HepG2 (cell line): Measurements from ENCODE around the gene OS9. TPM values are rescaled to one million over a fixed set of nuclear protein-coding genes. Genes with fewer than 3 reads are reported as not detected.

ENCODE experiments used
- AKAP8 ChIP-seq: sonication (generic); formaldehyde crosslinking; IDR thresholded peaks from 2 replicates; pipeline ENCODE4 v1.5.1; 2020; ENCODE audit warnings: mild to moderate bottlenecking, missing genetic modification reagents
- DMAP1 ChIP-seq: IDR thresholded peaks from 2 replicates; pipeline ENCODE4 v1.6.1; 2016
- GABPB1 ChIP-seq: IDR thresholded peaks from 2 replicates; pipeline ENCODE4 v1.6.1; 2016; ENCODE audit warnings: mild to moderate bottlenecking, missing genetic modification reagents, moderate library complexity, missing compliant biosample characterization
- HNRNPK ChIP-seq: fragments of 200-400 bp; formaldehyde crosslinking; IDR thresholded peaks from 2 replicates; pipeline ENCODE4 v1.6.1; 2018; ENCODE audit warnings: low read length, low read depth, moderate library complexity, mild to moderate bottlenecking; ENCODE audit not compliant: poor library complexity, severe bottlenecking
- HOXA3 ChIP-seq: sonication (generic); formaldehyde crosslinking; IDR thresholded peaks from 2 replicates; pipeline ENCODE4 v1.5.0; 2020; ENCODE audit warnings: missing genetic modification reagents
- PHF5A ChIP-seq: IDR thresholded peaks from one replicate; pipeline ENCODE4 v1.6.1; 2018; ENCODE audit warnings: low read depth, missing genetic modification reagents; ENCODE audit not compliant: unreplicated experiment
- SALL1 ChIP-seq: sonication (generic); formaldehyde crosslinking; IDR thresholded peaks from 2 replicates; pipeline ENCODE4 v1.8.0; 2022; ENCODE audit warnings: mild to moderate bottlenecking, missing genetic modification reagents
- SNRNP70 ChIP-seq: fragments of 200-400 bp; formaldehyde crosslinking; IDR thresholded peaks from 2 replicates; pipeline ENCODE4 v1.6.1; 2017; ENCODE audit warnings: mild to moderate bottlenecking, low read depth, low read length, moderate library complexity
- SRY ChIP-seq: sonication (generic); formaldehyde crosslinking; IDR thresholded peaks from 2 replicates; pipeline ENCODE4 v1.8.0; 2022; ENCODE audit warnings: mild to moderate bottlenecking, missing genetic modification reagents
- UBTF ChIP-seq: sonication (generic); formaldehyde crosslinking; IDR thresholded peaks from 2 replicates; pipeline ENCODE4 v1.4.0; 2020; ENCODE audit warnings: mild to moderate bottlenecking, missing genetic modification reagents
- WIZ ChIP-seq: sonication (generic); formaldehyde crosslinking; IDR thresholded peaks from 2 replicates; pipeline ENCODE4 v1.5.1; 2020; ENCODE audit warnings: mild to moderate bottlenecking, missing genetic modification reagents
- XRCC5 ChIP-seq: fragments of 200-400 bp; formaldehyde crosslinking; optimal IDR thresholded peaks from 2 replicates; pipeline ENCODE3; 2017; ENCODE audit warnings: mild to moderate bottlenecking, low read length
- ZNF10 ChIP-seq: sonication (generic); formaldehyde crosslinking; IDR thresholded peaks from 2 replicates; pipeline ENCODE4 v1.4.0; 2020; ENCODE audit warnings: mild to moderate bottlenecking, low read depth, missing genetic modification reagents, borderline replicate concordance
- ZNF12 ChIP-seq: sonication (generic); formaldehyde crosslinking; IDR thresholded peaks from 2 replicates; pipeline ENCODE4 v1.5.0; 2020; ENCODE audit warnings: missing genetic modification reagents
- ZNF260 ChIP-seq: sonication (generic); formaldehyde crosslinking; IDR thresholded peaks from 2 replicates; pipeline ENCODE4 v1.4.0; 2020; ENCODE audit warnings: missing genetic modification reagents, low read depth, mild to moderate bottlenecking, borderline replicate concordance
- ZNF367 ChIP-seq: sonication (generic); formaldehyde crosslinking; IDR thresholded peaks from 2 replicates; pipeline ENCODE4 v1.4.0; 2020; ENCODE audit warnings: missing genetic modification reagents, borderline replicate concordance
- ZNF605 ChIP-seq: sonication (generic); formaldehyde crosslinking; IDR thresholded peaks from 2 replicates; pipeline ENCODE4 v1.8.0; 2022; ENCODE audit warnings: mild to moderate bottlenecking, missing genetic modification reagents
- ZNF619 ChIP-seq: sonication (generic); formaldehyde crosslinking; IDR thresholded peaks from 2 replicates; pipeline ENCODE4 v1.4.0; 2020; ENCODE audit warnings: mild to moderate bottlenecking, missing genetic modification reagents
- ZNF678 ChIP-seq: sonication (generic); formaldehyde crosslinking; IDR thresholded peaks from 2 replicates; pipeline ENCODE4 v1.4.0; 2020; ENCODE audit warnings: mild to moderate bottlenecking, missing genetic modification reagents
- ZNF788 ChIP-seq: sonication (generic); formaldehyde crosslinking; IDR thresholded peaks from 2 replicates; pipeline ENCODE4 v1.5.0; 2020; ENCODE audit warnings: mild to moderate bottlenecking, missing genetic modification reagents, borderline replicate concordance
- polyA plus RNA-seq, 8 experiments: library from polyadenylated mRNA; depleted of rRNA in 3 of 8; stranded (reverse) in 7 of 8; unstranded in 1 of 8; fragments of >200 nt; fragmentation: Illumina TruSeq in 4 of 8; extraction: Trizol in 4 of 8; gene quantifications; 2 replicates each; pipeline versions ENCODE4 v1.2.1 to v1.2.3, GENCODE V29; 2011 to 2016; ENCODE audit warnings: low read depth in 4 of 8, missing spikeins in 1 of 8, mixed read lengths in 1 of 8; ENCODE audit not compliant: insufficient read depth in 1 of 8
- total RNA-seq, 5 experiments: library from RNA; depleted of rRNA; stranded (reverse); fragments of >200 nt; fragmentation: Illumina TruSeq; extraction: Trizol; gene quantifications; 2 replicates each; pipeline ENCODE4 v1.2.3, GENCODE V29; 2016; ENCODE audit warnings: low read depth in 1 of 5
- TF ChIP-seq, protein P1 (sequence below): sonication (generic); formaldehyde crosslinking; IDR thresholded peaks from 2 replicates; pipeline ENCODE4 v1.4.0; 2020; ENCODE audit warnings: missing genetic modification reagents
- TF ChIP-seq, protein P2 (sequence below): IDR thresholded peaks from 2 replicates; pipeline ENCODE4 v1.6.1; 2016; ENCODE audit warnings: missing biosample characterization, missing genetic modification reagents, low read depth

The OS9 gene
- total and polyA plus RNA-seq, 2 of the 13 experiments (the other 11 are each of a cell fraction or from before 2014, with no cell fraction given), result 156 to 206 TPM

DNA sequence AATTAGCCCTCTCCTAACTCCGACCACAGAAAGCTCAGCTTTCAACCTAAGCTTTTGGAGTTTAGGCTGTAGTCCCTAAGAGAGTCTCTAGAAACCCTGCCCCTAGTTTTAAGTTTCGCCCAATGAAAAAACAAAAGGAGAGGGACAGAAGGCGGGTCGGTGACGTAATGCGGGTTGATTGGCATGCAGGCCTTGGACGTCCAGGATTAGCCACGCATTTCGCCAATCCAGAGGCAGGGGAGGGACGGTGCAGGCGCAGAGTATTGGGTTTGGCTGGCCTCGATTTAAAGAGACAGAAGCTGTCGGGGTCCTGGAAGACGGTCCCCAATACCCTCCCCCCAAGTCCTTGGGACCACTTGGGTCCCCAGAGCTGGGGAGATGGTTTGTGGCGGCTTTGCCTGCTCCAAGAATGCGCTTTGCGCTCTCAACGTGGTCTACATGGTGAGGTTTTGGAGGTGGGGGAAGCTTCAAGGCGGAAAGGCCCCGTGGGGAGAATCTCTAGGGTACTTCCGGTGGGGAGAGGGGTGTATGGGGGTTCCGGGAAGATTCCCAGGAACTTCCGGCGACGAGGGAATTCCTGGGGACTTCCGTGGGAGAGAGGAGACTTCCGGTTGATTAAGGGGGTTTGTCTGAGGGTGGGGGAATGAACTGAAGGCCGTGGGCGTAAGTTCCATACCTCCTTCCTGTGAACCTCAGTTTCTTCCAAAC lies 51.0 kb downstream of the OS9 start, which contains the start of gene TSPAN31 (continued):
- TF ChIP-seq ZNF678 (no peak), HNRNPK (peak; percentile 38), ZNF605 (CRISPR knock-in tag) (no peak), ZNF367 (CRISPR knock-in tag) (peak; percentile 41; the same call in 1 of the 2 replicates), WIZ (CRISPR knock-in tag) (no peak), SNRNP70 (no peak), DMAP1 (CRISPR knock-in tag) (peak; percentile 32; the same call in 1 of the 2 replicates), PHF5A (CRISPR knock-in tag) (peak; percentile 8), HOXA3 (CRISPR knock-in tag) (peak; percentile 7; the same call in 1 of the 2 replicates), ZNF12 (CRISPR knock-in tag) (no peak), ZNF788 (CRISPR knock-in tag) (no peak), UBTF (CRISPR knock-in tag) (no peak; the same call in 1 of the 2 replicates), ZNF619 (CRISPR knock-in tag) (no peak), SALL1 (CRISPR knock-in tag) (0 out of 2 replicates have a peak, but pooled peaks have one; percentile 40), XRCC5 (peak; percentile 18), GABPB1 (CRISPR knock-in tag) (peak; percentile 77), AKAP8 (no peak), ZNF10 (CRISPR knock-in tag) (no peak), ZNF260 (CRISPR knock-in tag) (no peak), SRY (CRISPR knock-in tag) (peak; percentile 56; the same call in 1 of the 2 replicates)
- TF ChIP-seq, protein P1, sequence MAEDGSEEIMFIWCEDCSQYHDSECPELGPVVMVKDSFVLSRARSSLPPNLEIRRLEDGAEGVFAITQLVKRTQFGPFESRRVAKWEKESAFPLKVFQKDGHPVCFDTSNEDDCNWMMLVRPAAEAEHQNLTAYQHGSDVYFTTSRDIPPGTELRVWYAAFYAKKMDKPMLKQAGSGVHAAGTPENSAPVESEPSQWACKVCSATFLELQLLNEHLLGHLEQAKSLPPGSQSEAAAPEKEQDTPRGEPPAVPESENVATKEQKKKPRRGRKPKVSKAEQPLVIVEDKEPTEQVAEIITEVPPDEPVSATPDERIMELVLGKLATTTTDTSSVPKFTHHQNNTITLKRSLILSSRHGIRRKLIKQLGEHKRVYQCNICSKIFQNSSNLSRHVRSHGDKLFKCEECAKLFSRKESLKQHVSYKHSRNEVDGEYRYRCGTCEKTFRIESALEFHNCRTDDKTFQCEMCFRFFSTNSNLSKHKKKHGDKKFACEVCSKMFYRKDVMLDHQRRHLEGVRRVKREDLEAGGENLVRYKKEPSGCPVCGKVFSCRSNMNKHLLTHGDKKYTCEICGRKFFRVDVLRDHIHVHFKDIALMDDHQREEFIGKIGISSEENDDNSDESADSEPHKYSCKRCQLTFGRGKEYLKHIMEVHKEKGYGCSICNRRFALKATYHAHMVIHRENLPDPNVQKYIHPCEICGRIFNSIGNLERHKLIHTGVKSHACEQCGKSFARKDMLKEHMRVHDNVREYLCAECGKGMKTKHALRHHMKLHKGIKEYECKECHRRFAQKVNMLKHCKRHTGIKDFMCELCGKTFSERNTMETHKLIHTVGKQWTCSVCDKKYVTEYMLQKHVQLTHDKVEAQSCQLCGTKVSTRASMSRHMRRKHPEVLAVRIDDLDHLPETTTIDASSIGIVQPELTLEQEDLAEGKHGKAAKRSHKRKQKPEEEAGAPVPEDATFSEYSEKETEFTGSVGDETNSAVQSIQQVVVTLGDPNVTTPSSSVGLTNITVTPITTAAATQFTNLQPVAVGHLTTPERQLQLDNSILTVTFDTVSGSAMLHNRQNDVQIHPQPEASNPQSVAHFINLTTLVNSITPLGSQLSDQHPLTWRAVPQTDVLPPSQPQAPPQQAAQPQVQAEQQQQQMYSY, result 0 out of 2 replicates have a peak, but pooled peaks have one; percentile 26
- TF ChIP-seq, protein P2, sequence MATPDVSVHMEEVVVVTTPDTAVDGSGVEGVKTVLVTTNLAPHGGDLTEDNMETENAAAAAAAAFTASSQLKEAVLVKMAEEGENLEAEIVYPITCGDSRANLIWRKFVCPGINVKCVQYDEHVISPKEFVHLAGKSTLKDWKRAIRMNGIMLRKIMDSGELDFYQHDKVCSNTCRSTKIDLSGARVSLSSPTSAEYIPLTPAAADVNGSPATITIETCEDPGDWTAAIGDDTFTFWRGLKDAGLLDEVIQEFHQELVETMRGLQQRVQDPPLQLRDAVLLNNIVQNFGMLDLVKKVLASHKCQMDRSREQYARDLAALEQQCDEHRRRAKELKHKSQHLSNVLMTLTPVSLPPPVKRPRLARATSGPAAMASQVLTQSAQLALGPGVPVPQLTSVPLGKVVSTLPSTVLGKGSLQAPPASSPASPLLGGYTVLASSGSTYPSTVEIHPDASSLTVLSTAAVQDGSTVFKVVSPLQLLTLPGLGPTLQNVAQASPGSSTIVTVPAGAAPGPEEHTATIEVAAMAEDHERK (CRISPR knock-in tag), result no peak
